Stomach (tissue), 4 donors: ENCODE results near the gene MAP2K4.

Experiments used
- EP300 ChIP-seq: sonication (generic); formaldehyde crosslinking; IDR thresholded peaks from one replicate; pipeline ENCODE4 v1.6.1; 2017; ENCODE audit warnings: antibody characterized with exemption
- POLR2A ChIP-seq, 4 donors: fragments of 450-650 bp; IDR thresholded peaks; one replicate each; pipeline ENCODE4 v1.6.1; 2016; ENCODE audit warnings: antibody characterized with exemption in 4 of 4, control low read depth in 2 of 4, mild to moderate bottlenecking in 1 of 4, moderate library complexity in 1 of 4
- POLR2AphosphoS5 ChIP-seq, 3 donors: sonication (generic); formaldehyde crosslinking; IDR thresholded peaks; one replicate each; pipeline ENCODE4 v1.6.1; 2016; ENCODE audit warnings: antibody characterized with exemption in 3 of 3
- TF ChIP-seq, protein P1 (sequence below), 7 experiments: fragments of 450-650 bp in 4 of 7; fragments of 200-600 bp in 3 of 7; sonication (generic) in 3 of 7; IDR thresholded peaks; one replicate each; pipeline ENCODE4 v1.5.1; 2016 to 2019; ENCODE audit warnings: antibody characterized with exemption in 7 of 7, control low read depth in 2 of 7, mild to moderate bottlenecking in 1 of 7

DNA sequence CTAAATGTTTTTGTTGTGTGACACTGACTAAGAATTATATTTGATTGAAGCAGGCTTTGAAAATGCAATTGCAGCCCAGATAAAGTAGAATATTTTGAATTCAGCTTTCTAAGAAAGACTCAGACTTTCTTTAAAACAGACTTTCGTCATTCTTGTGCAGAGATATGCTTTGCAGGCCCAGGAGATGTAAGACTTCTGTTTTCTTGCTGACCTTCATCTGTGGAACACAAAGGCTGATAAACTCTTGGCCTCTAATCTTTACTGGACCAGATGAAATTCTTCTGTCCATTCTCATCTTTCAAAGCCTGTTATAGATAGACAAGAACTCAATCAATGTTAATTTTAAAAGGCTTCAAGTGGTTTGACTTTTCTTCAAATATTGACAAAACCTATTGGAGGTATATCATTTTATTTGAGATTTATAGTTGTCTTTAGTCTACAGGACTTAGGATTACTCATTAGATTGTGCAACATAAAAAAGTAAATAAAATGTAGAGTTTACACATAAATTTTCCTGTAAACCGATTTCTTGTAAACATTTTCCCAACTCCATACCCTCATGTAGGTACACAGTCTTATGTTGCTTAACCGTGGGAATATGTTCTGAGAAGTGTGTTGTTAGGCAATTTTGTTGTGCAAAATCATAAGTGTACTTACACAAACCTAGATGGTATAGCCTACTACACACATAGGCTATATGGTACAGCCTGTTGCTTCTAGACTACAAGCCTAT is 94.2 kb downstream of the MAP2K4 start:
- no peak for TF ChIP-seq POLR2A (IDR thresholded peaks at IDR 0.05)
- TF ChIP-seq, protein P1, sequence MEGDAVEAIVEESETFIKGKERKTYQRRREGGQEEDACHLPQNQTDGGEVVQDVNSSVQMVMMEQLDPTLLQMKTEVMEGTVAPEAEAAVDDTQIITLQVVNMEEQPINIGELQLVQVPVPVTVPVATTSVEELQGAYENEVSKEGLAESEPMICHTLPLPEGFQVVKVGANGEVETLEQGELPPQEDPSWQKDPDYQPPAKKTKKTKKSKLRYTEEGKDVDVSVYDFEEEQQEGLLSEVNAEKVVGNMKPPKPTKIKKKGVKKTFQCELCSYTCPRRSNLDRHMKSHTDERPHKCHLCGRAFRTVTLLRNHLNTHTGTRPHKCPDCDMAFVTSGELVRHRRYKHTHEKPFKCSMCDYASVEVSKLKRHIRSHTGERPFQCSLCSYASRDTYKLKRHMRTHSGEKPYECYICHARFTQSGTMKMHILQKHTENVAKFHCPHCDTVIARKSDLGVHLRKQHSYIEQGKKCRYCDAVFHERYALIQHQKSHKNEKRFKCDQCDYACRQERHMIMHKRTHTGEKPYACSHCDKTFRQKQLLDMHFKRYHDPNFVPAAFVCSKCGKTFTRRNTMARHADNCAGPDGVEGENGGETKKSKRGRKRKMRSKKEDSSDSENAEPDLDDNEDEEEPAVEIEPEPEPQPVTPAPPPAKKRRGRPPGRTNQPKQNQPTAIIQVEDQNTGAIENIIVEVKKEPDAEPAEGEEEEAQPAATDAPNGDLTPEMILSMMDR (IDR thresholded peaks at IDR 0.05) = no peak
- TF ChIP-seq POLR2AphosphoS5 (IDR thresholded peaks at IDR 0.05) = no peak
- TF ChIP-seq EP300 = no peak
